Ascending aorta (tissue), 2 donors: ENCODE measurements around the gene ISG15. TPM values are rescaled to one million over a fixed set of nuclear protein-coding genes. Genes with fewer than 3 reads are reported as not detected.

Experiments
- DNase-seq, 2 donors: peaks; one replicate each; pipeline ENCODE4 v3.0.0-alpha.2; 2019; ENCODE audit warnings: low spot score in 2 of 2
- H3K27ac ChIP-seq, 2 donors: fragments of 200-600 bp; sonication (generic); one replicate each; pipeline ENCODE4 v1.5.1; 2016 to 2017; ENCODE audit warnings: mild to moderate bottlenecking in 1 of 2
- H3K27me3 ChIP-seq: fragments of 200-600 bp; sonication (generic); one replicate; pipeline ENCODE4 v1.5.1; 2017
- H3K36me3 ChIP-seq, 2 donors: fragments of 200-600 bp; sonication (generic); one replicate each; pipeline ENCODE4 v1.5.1; 2016
- H3K4me1 ChIP-seq, 2 donors: fragments of 200-600 bp; sonication (generic); one replicate each; pipeline ENCODE4 v1.5.1; 2016 to 2017; ENCODE audit warnings: mild to moderate bottlenecking in 1 of 2
- H3K4me3 ChIP-seq, 2 donors: fragments of 200-600 bp; sonication (generic); one replicate each; pipeline ENCODE4 v1.5.1; 2016 to 2017; ENCODE audit warnings: mild to moderate bottlenecking in 1 of 2
- H3K9me3 ChIP-seq, 2 donors: fragments of 200-600 bp; sonication (generic); one replicate each; pipeline ENCODE4 v1.5.1; 2016
- CTCF ChIP-seq, 3 experiments: fragments of 200-600 bp in 2 of 3; fragments of 450-650 bp in 1 of 3; sonication (generic) in 2 of 3; IDR thresholded peaks; one replicate each; pipeline ENCODE4 v1.5.1; 2016 to 2019; ENCODE audit warnings: antibody characterized with exemption in 3 of 3, mild to moderate bottlenecking in 1 of 3, moderate library complexity in 1 of 3
- intact Hi-C: fragments of 100-400 bp; cut with DNase I; formaldehyde crosslinking; loops from one replicate; pipeline ENCODE4 v1.15.1; 2023
- total RNA-seq: library from RNA; depleted of rRNA; stranded (reverse); fragments of >200 nt; gene quantifications from one replicate; pipeline ENCODE4 v1.1.0, GENCODE V29; 2016

ISG15 gene
- total RNA-seq, 1 donor from 2014 or later, result 125 TPM

- peak; percentile 67 to 96 for DNase-seq
- Histone ChIP-seq H3K9me3 (no peaks in the 10 kb centered on the region), H3K4me3 (peak within 1 kb of the TSS; percentile 58 to 68), H3K4me1 (peaks cover 17 to 19% of the 10 kb centered on the region in 2 donors), H3K36me3 (no peaks in the 10 kb centered on the region), H3K27me3 (no peaks in the 10 kb centered on the region), H3K27ac (peak within 1 kb of the TSS; percentile 98)
- intact Hi-C loops, result loop anchor here (1.0 to 5.0 kb wide), 4 partner anchors 19 to 232 kb away; partner anchors contain the start of genes B3GALT6, C1orf159, NOC2L and SDF4
- TF ChIP-seq CTCF (IDR thresholded peaks at IDR 0.05), result peak in 1 of 3 experiments; percentile 7
Observed at GRCh38 chr1:999725-1000356, 13.5 kb upstream of the ISG15 start, which contains the start of gene HES4. Gene HES4 (minus strand): TSS chr1:1000097. CDS start chr1:999973, 124 bp downstream.

- Histone ChIP-seq H3K27ac (peak overlapping the region; percentile 98), H3K27me3 (no peaks in the 10 kb centered on the region), H3K4me3 (peak overlapping the region; percentile 58 to 68), H3K36me3 (no peaks in the 10 kb centered on the region), H3K4me1 (peaks cover 17 to 26% of the 10 kb centered on the region in 2 donors), H3K9me3 (no peaks in the 10 kb centered on the region)
- DNase-seq, result peak; percentile 34 to 89
- intact Hi-C loops, result loop anchor here (1.0 to 5.0 kb wide), 4 partner anchors 19 to 232 kb away; partner anchors contain the start of genes B3GALT6, C1orf159, NOC2L and SDF4
- TF ChIP-seq CTCF (IDR thresholded peaks at IDR 0.05), result no peak
Observed at GRCh38 chr1:1000357-1001056, 12.8 kb upstream of the ISG15 start.

- peak overlapping the region; percentile 58 to 68 for H3K4me3 ChIP-seq
- no peak for TF ChIP-seq CTCF (IDR thresholded peaks at IDR 0.05)
- no peaks in the 10 kb centered on the region for H3K36me3 ChIP-seq
- H3K27ac ChIP-seq, result peak overlapping the region; percentile 98
- H3K9me3 ChIP-seq, result no peaks in the 10 kb centered on the region
- intact Hi-C loops, result loop anchor here (5.0 kb wide), 2 partner anchors 116 to 231 kb away; partner anchors contain the start of genes B3GALT6, C1orf159 and SDF4
- peaks cover 17 to 28% of the 10 kb centered on the region in 2 donors for H3K4me1 ChIP-seq
- no peaks in the 10 kb centered on the region for H3K27me3 ChIP-seq
- DNase-seq, result no peak
Observed at GRCh38 chr1:1001057-1001783, 12.1 kb upstream of the ISG15 start.

- Histone ChIP-seq H3K27me3 (no peaks in the 10 kb centered on the region), H3K4me3 (no peak overlapping the region), H3K36me3 (no peaks in the 10 kb centered on the region), H3K9me3 (no peaks in the 10 kb centered on the region), H3K27ac (no peak overlapping the region), H3K4me1 (peaks cover 6 to 24% of the 10 kb centered on the region in 2 donors)
- intact Hi-C loops, result loop anchor here (1.0 to 5.0 kb wide), 3 partner anchors 20 to 228 kb away; partner anchors contain the start of genes B3GALT6, C1orf159 and SDF4
- no peak for DNase-seq
- TF ChIP-seq CTCF (IDR thresholded peaks at IDR 0.05), result no peak
Observed at GRCh38 chr1:1003618-1004419, 9.5 kb upstream of the ISG15 start.

- no peaks in the 10 kb centered on the region for H3K9me3 ChIP-seq
- no peaks in the 10 kb centered on the region for H3K27me3 ChIP-seq
- DNase-seq, result no peak
- intact Hi-C loops, result loop anchor here (5.0 kb wide), 2 partner anchors 113 to 228 kb away; partner anchors contain the start of genes B3GALT6, C1orf159 and SDF4
- H3K4me3 ChIP-seq, result no peak overlapping the region
- no peaks in the 10 kb centered on the region for H3K36me3 ChIP-seq
- no peak for TF ChIP-seq CTCF (IDR thresholded peaks at IDR 0.05)
- H3K27ac ChIP-seq, result no peak overlapping the region
- H3K4me1 ChIP-seq, result peaks cover 2 to 24% of the 10 kb centered on the region in 2 donors
Observed at GRCh38 chr1:1004420-1004779, 8.9 kb upstream of the ISG15 start.
